ENCODE measurements around the gene FUT4. TPM values are rescaled to one million over a fixed set of nuclear protein-coding genes. Genes with fewer than 3 reads are reported as not detected.

FUT4 gene
- total RNA-seq, 1 donor from 2014 or later, result 3.0 TPM

DNA sequence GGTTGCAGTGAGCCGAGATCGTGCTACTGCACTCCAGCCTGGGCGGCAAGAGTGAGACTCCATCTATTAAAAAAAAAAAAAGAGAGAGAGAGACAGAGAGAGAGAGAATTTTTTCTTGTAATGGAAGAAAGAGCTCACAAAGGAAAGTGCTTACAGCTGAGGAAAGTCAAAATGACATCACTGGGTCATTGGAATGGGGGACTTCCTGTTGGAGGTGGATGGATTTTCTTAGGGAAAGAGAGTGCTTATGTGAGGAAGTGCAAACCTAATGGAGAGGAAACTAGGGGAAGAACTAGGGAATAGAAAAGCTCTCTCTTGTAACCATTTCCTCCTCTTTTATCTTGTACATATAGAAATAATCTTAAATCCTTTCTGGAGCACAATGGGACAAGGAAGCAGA, 17.1 kb downstream of the FUT4 start:
- Mint-ChIP-seq H3K4me3 (ENCODE audit: unreplicated experiment) (no peak overlapping the region), H3K9me3 (ENCODE audit: unreplicated experiment) (no peaks in the 10 kb centered on the region), H3K4me1 (ENCODE audit: unreplicated experiment) (peaks cover 5% of the 10 kb centered on the region), H3K27ac (ENCODE audit: unreplicated experiment) (no peak overlapping the region), H3K27me3 (ENCODE audit: unreplicated experiment) (no peaks in the 10 kb centered on the region), H3K36me3 (ENCODE audit: unreplicated experiment) (no peaks in the 10 kb centered on the region)
- TF ChIP-seq, protein P1, sequence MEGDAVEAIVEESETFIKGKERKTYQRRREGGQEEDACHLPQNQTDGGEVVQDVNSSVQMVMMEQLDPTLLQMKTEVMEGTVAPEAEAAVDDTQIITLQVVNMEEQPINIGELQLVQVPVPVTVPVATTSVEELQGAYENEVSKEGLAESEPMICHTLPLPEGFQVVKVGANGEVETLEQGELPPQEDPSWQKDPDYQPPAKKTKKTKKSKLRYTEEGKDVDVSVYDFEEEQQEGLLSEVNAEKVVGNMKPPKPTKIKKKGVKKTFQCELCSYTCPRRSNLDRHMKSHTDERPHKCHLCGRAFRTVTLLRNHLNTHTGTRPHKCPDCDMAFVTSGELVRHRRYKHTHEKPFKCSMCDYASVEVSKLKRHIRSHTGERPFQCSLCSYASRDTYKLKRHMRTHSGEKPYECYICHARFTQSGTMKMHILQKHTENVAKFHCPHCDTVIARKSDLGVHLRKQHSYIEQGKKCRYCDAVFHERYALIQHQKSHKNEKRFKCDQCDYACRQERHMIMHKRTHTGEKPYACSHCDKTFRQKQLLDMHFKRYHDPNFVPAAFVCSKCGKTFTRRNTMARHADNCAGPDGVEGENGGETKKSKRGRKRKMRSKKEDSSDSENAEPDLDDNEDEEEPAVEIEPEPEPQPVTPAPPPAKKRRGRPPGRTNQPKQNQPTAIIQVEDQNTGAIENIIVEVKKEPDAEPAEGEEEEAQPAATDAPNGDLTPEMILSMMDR (IDR thresholded peaks at IDR 0.05), result no peak
- no peak for DNase-seq (ENCODE audit: extremely low spot score, unreplicated experiment)

DNA sequence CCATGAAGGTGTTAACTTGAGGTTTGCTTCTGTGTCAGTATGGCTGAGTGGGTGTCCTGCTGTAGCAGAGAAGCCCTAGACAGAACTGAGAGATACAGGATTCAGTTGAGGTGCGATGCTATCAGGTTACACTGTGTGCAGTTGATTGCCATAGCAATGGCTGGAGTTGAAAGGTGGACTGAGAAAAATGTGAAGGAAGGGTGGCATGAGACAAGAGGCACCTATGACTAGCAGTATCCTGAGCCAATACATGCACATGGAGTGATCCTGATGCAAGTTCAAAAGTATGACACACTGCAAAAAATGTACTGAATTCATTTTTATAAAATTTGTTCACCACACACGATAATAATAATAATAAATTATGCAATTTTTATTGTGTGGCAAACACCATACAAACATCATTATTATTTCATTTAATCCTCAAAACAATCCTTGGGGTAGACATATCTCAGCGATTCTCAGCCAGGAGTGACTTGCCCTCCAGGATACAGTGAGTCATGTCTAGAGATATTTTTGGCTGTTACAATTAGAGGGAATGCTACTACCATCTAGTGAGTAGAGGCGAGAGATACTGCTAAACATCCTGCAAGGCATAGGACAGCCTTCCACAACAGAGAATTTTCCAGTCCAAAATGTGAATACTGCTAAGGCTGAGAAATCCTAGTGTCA, 19.6 kb downstream of the FUT4 start:
- DNase-seq (ENCODE audit: extremely low spot score, unreplicated experiment), result no peak
- no peaks in the 10 kb centered on the region for H3K36me3 Mint-ChIP-seq (ENCODE audit: unreplicated experiment)
- H3K27ac Mint-ChIP-seq (ENCODE audit: unreplicated experiment), result no peak overlapping the region
- no peaks in the 10 kb centered on the region for H3K27me3 Mint-ChIP-seq (ENCODE audit: unreplicated experiment)
- H3K4me1 Mint-ChIP-seq (ENCODE audit: unreplicated experiment), result peaks cover 5% of the 10 kb centered on the region
- no peak overlapping the region for H3K4me3 Mint-ChIP-seq (ENCODE audit: unreplicated experiment)
- TF ChIP-seq, protein P1 (IDR thresholded peaks at IDR 0.05), result peak; percentile 55
- H3K9me3 Mint-ChIP-seq (ENCODE audit: unreplicated experiment), result no peaks in the 10 kb centered on the region

DNA sequence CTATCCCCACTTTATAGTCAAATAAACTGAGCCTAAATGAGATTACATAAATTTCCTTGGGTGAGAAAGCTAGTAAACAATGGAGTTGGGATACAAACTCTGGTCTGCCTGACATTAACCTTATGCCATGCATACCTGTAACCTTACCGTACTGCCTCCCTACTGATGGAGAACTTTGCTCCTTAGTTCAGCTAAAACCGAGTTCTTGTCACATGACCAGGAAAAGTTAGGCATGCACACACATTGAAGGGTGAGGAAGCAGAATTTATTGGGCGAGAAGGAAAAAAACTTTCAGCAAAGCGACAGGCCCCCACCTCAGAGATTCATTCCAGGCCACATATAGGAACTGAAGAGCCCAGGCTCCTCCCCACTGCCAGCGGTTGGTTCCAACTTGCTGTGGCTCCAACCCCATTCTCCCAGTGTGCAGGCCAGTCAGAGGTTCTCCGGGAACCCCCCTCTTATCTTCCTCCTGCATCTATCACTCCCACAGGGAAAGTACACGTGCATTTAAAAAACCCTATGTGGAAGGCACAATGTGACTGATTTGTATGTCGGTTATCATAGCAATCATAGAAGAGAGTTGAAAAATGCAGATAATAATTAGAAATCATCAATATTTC, 20.2 kb downstream of the FUT4 start:
- H3K4me3 Mint-ChIP-seq (ENCODE audit: unreplicated experiment), result no peak overlapping the region
- no peaks in the 10 kb centered on the region for H3K36me3 Mint-ChIP-seq (ENCODE audit: unreplicated experiment)
- no peaks in the 10 kb centered on the region for H3K27me3 Mint-ChIP-seq (ENCODE audit: unreplicated experiment)
- no peak overlapping the region for H3K27ac Mint-ChIP-seq (ENCODE audit: unreplicated experiment)
- TF ChIP-seq, protein P1 (IDR thresholded peaks at IDR 0.05), result no peak
- H3K4me1 Mint-ChIP-seq (ENCODE audit: unreplicated experiment), result peaks cover 5% of the 10 kb centered on the region
- no peak for DNase-seq (ENCODE audit: extremely low spot score, unreplicated experiment)
- H3K9me3 Mint-ChIP-seq (ENCODE audit: unreplicated experiment), result no peaks in the 10 kb centered on the region

DNA sequence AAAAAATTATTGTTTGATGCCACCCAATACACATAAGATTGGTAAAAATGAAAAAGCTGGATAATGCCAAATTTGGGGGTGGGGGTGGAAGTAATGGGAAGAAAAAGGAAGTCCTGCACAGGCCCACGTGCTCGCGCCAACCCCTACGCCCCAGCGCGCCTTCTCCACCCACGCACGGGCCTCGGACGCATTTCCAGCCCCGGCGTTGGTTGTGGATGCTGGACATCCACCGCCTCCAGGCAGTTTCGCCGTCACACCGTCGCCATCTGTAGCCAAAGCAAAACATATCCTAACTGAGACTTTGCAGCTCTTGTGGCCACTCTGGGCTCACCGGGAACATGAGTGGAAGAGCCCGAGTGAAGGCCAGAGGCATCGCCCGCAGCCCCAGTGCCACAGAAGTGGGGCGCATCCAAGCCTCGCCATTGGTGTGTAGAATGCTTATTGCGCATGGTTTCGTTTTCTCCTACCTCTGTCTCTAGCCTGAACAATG, 23.5 kb downstream of the FUT4 start, which contains the start of gene PIWIL4:
PIWIL4 (plus strand) TSS at position 188 of the 490 bp plus-strand sequence; CDS start at position 339, 151 bp downstream.
- Mint-ChIP-seq H3K36me3 (ENCODE audit: unreplicated experiment) (no peaks in the 10 kb centered on the region), H3K27me3 (ENCODE audit: unreplicated experiment) (no peaks in the 10 kb centered on the region), H3K27ac (ENCODE audit: unreplicated experiment) (no peak within 1 kb of the TSS), H3K4me3 (ENCODE audit: unreplicated experiment) (no peak within 1 kb of the TSS), H3K4me1 (ENCODE audit: unreplicated experiment) (peaks cover 2% of the 10 kb centered on the region), H3K9me3 (ENCODE audit: unreplicated experiment) (no peaks in the 10 kb centered on the region)
- TF ChIP-seq, protein P1 (IDR thresholded peaks at IDR 0.05), result no peak
- no peak for DNase-seq (ENCODE audit: extremely low spot score, unreplicated experiment)

GRCh38 chr11:94568200-94568599, 24.5 kb downstream of the FUT4 start:
- Mint-ChIP-seq H3K27ac (ENCODE audit: unreplicated experiment) (no peak overlapping the region), H3K9me3 (ENCODE audit: unreplicated experiment) (no peaks in the 10 kb centered on the region), H3K36me3 (ENCODE audit: unreplicated experiment) (no peaks in the 10 kb centered on the region), H3K27me3 (ENCODE audit: unreplicated experiment) (no peaks in the 10 kb centered on the region), H3K4me1 (ENCODE audit: unreplicated experiment) (peaks cover under 1% of the 10 kb centered on the region), H3K4me3 (ENCODE audit: unreplicated experiment) (no peak overlapping the region)
- TF ChIP-seq, protein P1 (IDR thresholded peaks at IDR 0.05), result no peak
- no peak for DNase-seq (ENCODE audit: extremely low spot score, unreplicated experiment)
